HT-29 (cell line): ENCODE data around the gene PCBD1. TPM values are rescaled to one million over a fixed set of nuclear protein-coding genes. Genes with fewer than 3 reads are reported as not detected.

Experiments
- DNase-seq: peaks from one replicate; pipeline ENCODE4 v3.0.0-alpha.2; 2015; ENCODE audit warnings: low spot score
- total RNA-seq: library from RNA; depleted of rRNA; stranded (reverse); fragments of >200 nt; shearing (Covaris generic); gene quantifications from 2 replicates; pipeline ENCODE4 v1.2.3, GENCODE V29; 2014

The PCBD1 gene
- total RNA-seq, 1 experiment from 2014 or later: 147 TPM

DNA sequence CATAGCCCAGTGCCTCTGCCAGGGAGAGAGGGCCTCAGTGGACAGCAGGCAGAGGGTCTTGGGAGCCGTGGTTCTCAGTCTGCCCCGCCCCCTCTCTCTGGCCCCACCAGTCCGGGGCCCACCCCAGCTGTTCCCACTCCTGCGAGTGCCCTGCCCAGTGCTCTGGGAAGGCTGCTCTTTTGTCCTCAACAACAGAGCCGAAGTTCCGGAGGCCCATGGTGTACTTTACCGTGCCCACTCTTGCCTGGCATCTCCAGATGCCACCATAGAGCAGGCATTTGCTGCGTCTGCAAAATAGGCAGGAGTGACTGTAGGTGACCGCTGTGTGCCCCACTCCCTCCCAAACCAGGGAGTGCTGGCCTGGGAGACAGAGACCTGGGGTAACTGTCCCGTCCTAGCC lies 29.3 kb upstream of the PCBD1 start:
- no peak for DNase-seq

GRCh38 chr10:70917226-70917625 lies 28.9 kb upstream of the PCBD1 start:
- no peak for DNase-seq

DNA sequence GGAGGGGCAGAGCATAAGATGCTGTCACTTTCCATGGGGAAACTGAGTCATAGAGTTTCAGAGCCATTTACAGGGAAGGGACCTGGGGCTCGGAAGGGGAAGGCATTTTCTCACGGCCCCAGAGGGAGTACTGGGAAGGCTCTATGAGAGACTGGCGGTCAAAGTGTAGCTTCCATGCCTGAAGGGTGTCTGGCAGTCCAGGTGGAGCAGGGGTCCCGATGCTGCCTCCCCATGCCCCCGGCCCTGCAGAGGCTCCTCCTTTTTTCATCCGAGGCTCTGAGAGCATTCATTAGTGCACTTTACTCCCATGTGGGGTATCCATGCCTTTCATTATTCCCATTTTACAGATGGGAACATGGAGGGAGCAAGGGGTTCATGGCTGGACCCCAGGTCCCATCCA lies 27.9 kb upstream of the PCBD1 start:
- no peak for DNase-seq

- DNase-seq: no peak
These were observed 27.4 kb upstream of the PCBD1 start for GRCh38 chr10:70915806-70916205.

- DNase-seq: no peak
These were observed 26.8 kb upstream of the PCBD1 start for GRCh38 chr10:70915206-70915605.

DNA sequence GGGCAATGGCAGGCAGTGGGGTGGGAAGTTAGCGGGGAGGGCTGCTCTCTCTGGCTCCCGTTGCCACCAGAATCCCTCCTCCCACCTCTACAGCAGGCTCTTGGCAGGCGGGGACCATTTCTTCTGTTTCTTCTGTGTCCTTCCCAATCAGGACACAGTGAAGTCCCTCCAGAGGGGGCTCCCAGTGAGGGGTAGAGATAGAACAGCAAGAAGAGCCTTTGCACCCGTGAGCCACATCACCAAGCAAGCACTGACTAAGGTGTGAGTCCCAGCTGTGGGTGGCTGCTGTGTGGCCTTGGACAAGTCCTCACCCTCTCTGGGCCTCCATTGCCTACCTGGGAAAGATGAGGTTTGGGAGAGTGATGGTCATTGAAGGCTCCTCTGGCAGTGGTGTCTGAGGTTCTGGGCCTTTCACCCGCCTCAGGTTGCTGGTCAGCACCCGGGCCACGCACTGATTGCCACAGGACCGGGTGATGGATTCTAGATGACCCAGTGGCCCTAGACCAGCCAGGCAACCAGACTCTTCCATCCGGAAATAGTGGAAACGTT lies 26.0 kb upstream of the PCBD1 start:
- DNase-seq: no peak

GRCh38 chr10:70913893-70914240 lies 25.5 kb upstream of the PCBD1 start:
- no peak for DNase-seq

DNA sequence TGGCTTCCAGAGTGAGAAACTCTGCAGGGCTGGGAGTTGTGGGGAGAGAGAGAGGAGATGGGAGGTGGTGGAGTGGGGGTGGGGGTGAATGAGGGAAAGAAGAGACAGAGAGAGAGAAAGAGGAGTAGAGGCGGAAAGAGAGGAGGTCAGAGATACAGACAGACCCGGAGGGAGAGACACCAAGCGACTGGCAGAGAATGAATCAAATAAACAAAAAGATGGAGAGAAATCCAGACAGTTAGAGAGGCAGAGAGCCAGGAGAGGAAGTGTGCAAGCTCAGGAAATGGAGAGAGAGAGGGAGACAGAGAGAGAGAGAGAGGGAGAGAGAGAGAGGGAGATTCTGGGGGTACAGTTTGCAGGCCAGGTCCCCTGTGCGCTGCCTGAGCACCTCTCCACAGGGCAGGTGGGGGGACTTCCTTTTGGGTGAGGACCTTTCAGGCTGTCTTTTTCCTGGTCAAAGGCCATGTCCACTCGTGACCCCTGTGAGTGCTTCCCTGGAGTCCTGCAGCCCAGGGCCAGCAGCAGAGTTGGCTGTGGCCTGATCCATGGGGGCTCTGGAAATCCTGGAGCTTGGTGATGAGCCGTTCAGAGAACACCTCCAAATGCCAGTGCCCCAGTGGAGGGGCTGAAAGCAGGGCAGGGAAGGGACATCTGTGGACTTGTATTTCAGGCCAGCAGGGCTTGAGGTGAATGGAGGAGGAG lies 25.0 kb upstream of the PCBD1 start:
- DNase-seq: no peak

GRCh38 chr10:70912556-70912955 lies 24.2 kb upstream of the PCBD1 start:
- DNase-seq: no peak

- DNase-seq: no peak
These were observed 23.0 kb upstream of the PCBD1 start for GRCh38 chr10:70911386-70911785.

GRCh38 chr10:70910486-70911341 lies 22.3 kb upstream of the PCBD1 start:
- DNase-seq: no peak

GRCh38 chr10:70909326-70909935 lies 21.1 kb upstream of the PCBD1 start:
- no peak for DNase-seq

DNA sequence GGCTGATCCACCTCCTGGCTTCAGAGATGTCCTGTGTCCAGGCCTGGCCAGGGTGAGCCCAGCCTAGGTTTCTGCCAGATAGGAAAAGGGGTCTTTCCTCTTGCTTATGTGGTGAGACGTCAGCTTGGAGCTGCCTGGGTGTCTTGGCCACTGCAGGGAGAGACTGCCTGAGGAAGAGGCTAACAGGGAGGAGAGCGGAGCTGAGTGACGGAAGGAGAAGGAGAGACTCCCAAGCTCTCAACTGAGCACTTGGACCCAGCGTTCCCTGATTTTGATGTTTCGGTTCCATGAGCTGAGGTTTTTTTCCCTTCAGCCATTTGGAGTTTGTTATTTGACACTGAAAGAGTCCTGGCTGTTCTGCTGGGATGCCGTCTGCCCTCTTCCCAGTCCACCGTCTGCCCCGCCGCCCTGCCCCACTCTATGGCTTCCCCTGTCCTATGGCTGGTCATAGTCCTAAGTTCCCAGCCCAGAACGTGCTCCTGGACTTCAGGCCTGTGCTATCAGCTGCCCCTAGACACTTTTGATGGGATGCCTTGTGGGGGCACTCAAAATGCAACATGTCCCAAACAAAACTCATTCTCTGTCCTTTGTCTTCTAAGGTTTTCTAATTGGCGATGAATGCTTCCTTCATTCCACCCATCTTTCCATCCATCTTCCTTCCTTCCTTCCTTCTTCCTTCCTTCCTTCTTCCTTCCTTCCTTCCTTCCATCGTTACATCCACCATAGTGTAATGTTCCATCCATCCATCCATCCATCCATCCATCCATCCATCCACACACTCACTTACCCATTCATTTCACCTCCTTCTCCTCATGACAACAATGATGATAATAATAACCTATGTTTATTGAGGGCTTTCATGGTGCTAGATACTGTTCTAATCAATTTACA lies 20.3 kb upstream of the PCBD1 start:
- no peak for DNase-seq

DNA sequence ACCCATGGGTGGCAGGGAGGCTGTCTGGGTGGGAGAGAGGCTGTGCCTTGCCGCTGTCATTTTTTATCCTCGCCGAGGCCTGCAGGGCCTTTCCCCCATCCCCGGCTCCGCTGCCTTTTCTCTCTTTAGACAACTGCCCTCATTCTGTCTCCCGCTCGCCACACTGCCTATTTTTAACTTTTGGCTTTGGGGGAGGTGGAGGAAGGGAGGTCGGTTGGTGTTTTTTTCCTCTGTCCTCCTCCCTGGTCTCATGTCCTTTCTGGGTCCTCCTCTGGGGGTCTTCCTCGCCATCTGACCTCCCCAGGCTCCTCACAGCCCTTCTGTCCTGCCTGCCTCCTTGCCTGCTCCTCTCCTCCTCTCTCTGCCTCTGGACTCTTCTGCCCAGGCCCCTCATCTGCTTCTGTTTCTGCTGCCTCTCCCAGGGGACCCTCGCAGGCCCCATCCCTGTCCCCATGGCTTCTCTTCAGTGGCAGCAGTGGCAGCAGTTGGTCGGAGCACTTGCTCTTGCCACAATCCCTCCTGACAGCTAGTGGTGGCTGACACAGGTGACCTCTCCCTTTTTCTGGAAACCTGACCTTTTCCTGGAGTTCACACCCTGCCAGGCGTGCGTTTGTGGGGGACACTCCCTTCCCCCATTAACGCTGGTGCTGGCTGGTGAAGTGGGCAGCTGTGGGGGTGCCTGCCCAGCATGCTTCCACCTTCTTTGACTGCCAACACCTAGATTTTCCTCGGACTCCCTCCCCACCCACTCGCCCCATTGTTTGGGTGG lies 19.5 kb upstream of the PCBD1 start:
- DNase-seq: no peak

DNA sequence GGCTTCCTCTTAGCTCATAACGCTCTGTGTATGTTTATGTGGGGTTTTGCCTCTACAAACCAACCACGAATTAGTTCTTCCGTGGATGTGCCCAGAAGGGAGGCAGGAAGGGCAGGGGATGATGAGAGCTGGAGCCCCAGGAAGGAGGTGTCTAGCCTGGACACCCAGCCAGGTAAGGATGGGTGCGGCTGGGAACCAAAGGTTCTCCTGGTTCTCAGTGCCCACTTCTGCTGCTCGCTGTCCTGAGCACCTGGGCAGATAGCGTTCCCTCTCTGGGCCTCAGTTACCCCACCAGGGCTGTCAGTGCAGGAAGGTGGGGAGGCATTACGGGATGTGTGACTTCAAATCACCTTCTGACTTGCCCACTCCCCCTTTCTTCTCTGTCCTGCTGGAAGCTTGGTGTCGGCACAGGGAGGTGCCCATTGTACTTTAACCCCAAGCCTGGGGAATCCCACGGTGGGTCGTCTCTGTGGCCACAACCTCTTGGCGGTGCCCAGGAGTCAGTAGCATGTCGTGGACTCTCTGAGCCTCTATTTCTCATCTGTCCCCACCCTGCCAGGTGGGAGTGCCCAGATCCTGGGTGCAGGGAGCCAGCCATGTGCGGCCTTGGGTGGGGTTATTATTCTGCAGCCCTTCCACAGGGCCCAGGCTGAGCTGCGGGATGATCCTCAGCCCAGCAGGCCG lies 18.7 kb upstream of the PCBD1 start:
- no peak for DNase-seq

DNA sequence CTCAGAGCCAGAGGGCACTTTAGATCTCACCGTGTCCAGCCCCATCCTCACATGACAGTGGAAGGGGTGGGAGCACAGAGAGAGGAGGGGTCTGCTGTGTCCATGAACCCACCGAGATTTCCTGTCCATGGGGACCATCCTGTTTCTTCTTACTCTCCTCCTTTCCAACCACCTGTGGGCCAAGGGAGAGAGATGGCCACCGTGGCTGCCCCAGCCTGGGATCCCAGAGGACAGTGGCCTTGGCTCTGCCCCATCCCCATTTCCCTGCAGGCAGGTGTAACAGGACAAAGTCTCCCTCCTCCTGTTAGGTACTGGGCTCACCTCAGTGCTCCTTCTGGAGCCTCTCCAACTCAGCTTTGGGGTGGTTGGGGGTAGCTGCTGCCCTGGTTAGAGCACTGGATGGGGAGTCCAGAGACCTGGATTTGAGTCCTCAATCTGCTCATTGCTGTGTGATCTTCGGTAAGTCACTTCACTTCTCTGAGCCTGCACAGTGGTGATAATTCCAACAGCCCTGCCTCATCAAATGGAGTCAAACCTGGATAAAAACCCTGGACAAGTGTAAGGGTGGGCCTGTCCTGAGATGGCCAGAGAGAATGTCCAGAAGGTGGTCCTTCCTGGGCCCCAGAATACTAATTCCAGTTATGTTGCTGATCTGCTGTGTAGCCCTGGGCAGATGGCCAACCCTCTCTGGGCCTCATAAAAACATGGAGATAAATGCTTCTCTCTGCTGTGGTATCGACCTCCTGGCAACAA lies 17.8 kb upstream of the PCBD1 start:
- DNase-seq: no peak

DNA sequence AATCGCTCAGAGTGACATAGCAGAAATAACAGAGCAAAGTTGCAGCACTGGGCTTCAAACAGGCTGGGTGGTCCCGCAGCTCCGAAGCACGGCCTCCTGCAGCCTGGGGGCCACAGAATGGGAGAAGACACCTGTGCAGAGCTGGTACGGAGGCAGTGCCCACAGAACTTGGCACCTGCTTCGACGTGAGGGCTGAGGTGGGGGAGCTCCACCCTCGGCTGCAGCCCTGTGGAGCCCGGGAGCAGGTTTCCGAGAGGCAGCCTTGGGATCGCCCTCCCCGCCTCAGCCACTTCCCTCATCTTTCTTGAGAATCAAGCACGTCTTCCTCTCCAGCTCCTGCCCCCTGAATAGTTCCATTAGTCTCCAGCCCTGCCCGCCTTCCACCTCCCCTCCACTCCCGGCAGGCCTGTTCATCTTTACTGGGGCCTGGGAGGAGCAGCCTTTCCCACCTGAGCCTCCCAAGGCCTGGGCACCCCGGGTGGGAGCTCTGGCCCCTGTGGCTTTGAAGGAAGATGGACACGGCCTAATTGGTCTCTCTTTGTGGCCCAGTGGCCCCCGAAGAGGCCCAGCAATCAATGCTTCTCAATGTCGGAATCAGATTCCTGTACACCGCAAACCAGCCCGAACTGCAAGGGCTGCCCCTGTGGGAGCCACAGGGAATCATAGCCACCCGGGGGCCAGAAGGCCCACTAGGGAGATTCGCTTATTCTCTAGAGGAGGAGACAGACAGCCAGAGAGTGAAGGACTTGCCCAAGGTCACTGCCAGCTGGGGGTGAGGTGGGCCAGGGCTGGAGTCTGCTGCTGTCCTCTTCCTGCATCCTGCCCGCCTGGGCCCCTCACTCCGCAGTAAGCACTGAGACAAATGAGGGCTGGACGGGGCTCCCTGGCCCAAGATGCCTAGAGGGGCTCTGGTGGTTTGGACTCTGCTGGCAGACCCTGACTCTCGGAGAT lies 17.0 kb upstream of the PCBD1 start:
- no peak for DNase-seq

DNA sequence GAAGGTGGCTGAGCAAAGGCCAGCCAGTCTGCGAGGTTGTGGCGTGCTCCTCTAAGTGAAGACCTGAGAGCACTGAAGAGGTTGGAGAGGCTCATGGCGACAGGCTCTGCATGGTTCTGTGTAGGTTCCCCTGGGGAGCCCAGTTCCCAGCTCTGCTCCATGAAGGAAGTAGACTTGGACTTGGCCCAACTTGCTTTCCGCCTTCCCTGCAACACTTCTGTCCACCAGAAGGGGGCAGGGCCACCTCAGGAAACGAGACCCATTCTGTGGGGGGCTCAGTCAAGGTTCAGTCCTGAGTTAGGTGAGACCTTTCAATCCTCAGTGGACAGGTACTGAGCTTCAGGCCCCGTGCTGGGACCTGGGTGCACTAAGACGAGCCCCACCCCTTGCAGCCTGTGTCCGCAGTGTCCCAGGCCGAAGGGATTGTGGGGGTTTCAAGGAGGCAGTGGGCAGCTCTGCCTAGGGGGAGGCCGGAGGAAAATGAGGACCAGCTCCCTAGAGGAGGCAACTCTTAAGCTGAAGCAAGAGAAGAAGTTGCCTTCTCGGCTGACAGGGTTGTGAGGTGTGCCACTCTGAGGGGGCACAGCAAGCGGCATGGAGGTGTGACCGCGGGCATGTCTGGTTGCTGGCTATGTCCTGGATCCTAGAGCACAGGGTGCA lies 15.0 kb upstream of the PCBD1 start:
- peak; percentile 48 for DNase-seq
